Nephron progenitor cell (in vitro differentiated cells): ENCODE results near the gene FAM3B.

Source experiments
- DNase-seq: peaks from one replicate; pipeline ENCODE4 v3.0.0; 2021
- H3K27ac Mint-ChIP-seq: 2 replicates; pipeline ENCODE4 v1.8.0; 2021; ENCODE audit warnings: mild to moderate bottlenecking, moderate library complexity, mixed read lengths
- H3K27me3 Mint-ChIP-seq: 2 replicates; pipeline ENCODE4 v1.8.0; 2021; ENCODE audit warnings: mild to moderate bottlenecking, low read depth, mixed read lengths; ENCODE audit not compliant: poor library complexity
- H3K36me3 Mint-ChIP-seq: 2 replicates; pipeline ENCODE4 v1.8.0; 2021; ENCODE audit warnings: low read depth, mixed read lengths
- H3K4me1 Mint-ChIP-seq: 2 replicates; pipeline ENCODE4 v1.8.0; 2021; ENCODE audit warnings: mixed read lengths
- H3K4me3 Mint-ChIP-seq: 2 replicates; pipeline ENCODE4 v1.8.0; 2021; ENCODE audit warnings: mild to moderate bottlenecking, moderate library complexity, mixed read lengths
- H3K9me3 Mint-ChIP-seq: 2 replicates; pipeline ENCODE4 v1.8.0; 2021; ENCODE audit warnings: mild to moderate bottlenecking, moderate library complexity, mixed read lengths
- CTCF ChIP-seq: fragments of 200-600 bp; sonication (generic); IDR thresholded peaks from 2 replicates; pipeline ENCODE4 v1.5.0; 2021; ENCODE audit warnings: antibody characterized with exemption

FAM3B gene

GRCh38 chr21:41398831-41399230 is 82.2 kb downstream of the FAM3B start:
- TF ChIP-seq CTCF, result no peak
- H3K9me3 Mint-ChIP-seq, result peaks cover 4% of the 10 kb centered on the region
- no peak overlapping the region for H3K27ac Mint-ChIP-seq
- H3K36me3 Mint-ChIP-seq, result no peaks in the 10 kb centered on the region
- no peak overlapping the region for H3K4me3 Mint-ChIP-seq
- peaks cover 22% of the 10 kb centered on the region for H3K27me3 Mint-ChIP-seq
- H3K4me1 Mint-ChIP-seq, result peaks cover 23% of the 10 kb centered on the region
- DNase-seq, result no peak

- no peak for TF ChIP-seq CTCF
- no peak for DNase-seq
- H3K4me3 Mint-ChIP-seq, result no peak overlapping the region
- peaks cover 4% of the 10 kb centered on the region for H3K9me3 Mint-ChIP-seq
- peaks cover 28% of the 10 kb centered on the region for H3K4me1 Mint-ChIP-seq
- peaks cover 24% of the 10 kb centered on the region for H3K27me3 Mint-ChIP-seq
- no peak overlapping the region for H3K27ac Mint-ChIP-seq
- no peaks in the 10 kb centered on the region for H3K36me3 Mint-ChIP-seq
Measured at GRCh38 chr21:41399246-41399800, 82.7 kb downstream of the FAM3B start.

- Mint-ChIP-seq H3K27ac (no peak overlapping the region), H3K4me3 (no peak overlapping the region), H3K9me3 (peaks cover 4% of the 10 kb centered on the region), H3K27me3 (peaks cover 22% of the 10 kb centered on the region), H3K36me3 (no peaks in the 10 kb centered on the region), H3K4me1 (peaks cover 22% of the 10 kb centered on the region)
- DNase-seq, result no peak
- TF ChIP-seq CTCF, result no peak
Measured at GRCh38 chr21:41402231-41402630, 85.6 kb downstream of the FAM3B start.

- H3K4me3 Mint-ChIP-seq, result no peak overlapping the region
- DNase-seq, result no peak
- H3K4me1 Mint-ChIP-seq, result peaks cover 17% of the 10 kb centered on the region
- H3K27me3 Mint-ChIP-seq, result peaks cover 19% of the 10 kb centered on the region
- H3K27ac Mint-ChIP-seq, result no peak overlapping the region
- TF ChIP-seq CTCF, result no peak
- H3K36me3 Mint-ChIP-seq, result no peaks in the 10 kb centered on the region
- H3K9me3 Mint-ChIP-seq, result peaks cover 4% of the 10 kb centered on the region
Measured at GRCh38 chr21:41402796-41403195, 86.2 kb downstream of the FAM3B start.

- Mint-ChIP-seq H3K9me3 (peaks cover 4% of the 10 kb centered on the region), H3K36me3 (no peaks in the 10 kb centered on the region), H3K27me3 (peaks cover 21% of the 10 kb centered on the region), H3K27ac (no peak overlapping the region), H3K4me1 (peaks cover 22% of the 10 kb centered on the region), H3K4me3 (no peak overlapping the region)
- DNase-seq, result no peak
- no peak for TF ChIP-seq CTCF
Measured at GRCh38 chr21:41403331-41403730, 86.7 kb downstream of the FAM3B start.

GRCh38 chr21:41403966-41404365 is 87.4 kb downstream of the FAM3B start:
- Mint-ChIP-seq H3K9me3 (peaks cover 4% of the 10 kb centered on the region), H3K4me1 (peaks cover 28% of the 10 kb centered on the region), H3K4me3 (no peak overlapping the region), H3K36me3 (no peaks in the 10 kb centered on the region), H3K27ac (peak overlapping the region; percentile 92), H3K27me3 (peaks cover 21% of the 10 kb centered on the region)
- peak; percentile 14 for DNase-seq
- no peak for TF ChIP-seq CTCF
